ENCODE results near the gene TIFAB. TPM values are rescaled to one million over a fixed set of nuclear protein-coding genes. Genes with fewer than 3 reads are reported as not detected.
A peak's percentile ranks its signal among the peaks of the same experiment; 100 is the strongest.

Gene TIFAB
- total and polyA plus RNA-seq, 2 donors: 0.30 to 2.5 TPM

GRCh38 chr5:135426102-135427082 lies 25.8 kb downstream of the TIFAB start:
- Histone ChIP-seq H3K27me3 (ENCODE audit: control insufficient read depth in 2 of 2, insufficient read depth in 1 of 2, low read length in 1 of 2) (no peaks in the 10 kb centered on the region), H3K4me1 (ENCODE audit: control insufficient read depth in 2 of 2, insufficient read depth in 2 of 2, low read length in 2 of 2) (peaks cover 3 to 15% of the 10 kb centered on the region in 2 donors), H3K36me3 (ENCODE audit: control insufficient read depth in 2 of 2, insufficient read depth in 2 of 2, low read length in 1 of 2) (no peaks in the 10 kb centered on the region), H3K4me3 (ENCODE audit: low read length in 2 of 2) (no peak overlapping the region), H3K9me3 (ENCODE audit: control insufficient read depth in 2 of 2, insufficient read depth in 1 of 2, low read length in 1 of 2) (peaks cover 0 to 4% of the 10 kb centered on the region in 2 donors), H3K27ac (ENCODE audit: low read depth in 1 of 2, low read length in 1 of 2) (peak overlapping the region; percentile 40 to 70)
- 41% methylated on average over 7 of the region's 7 CpGs for WGBS
- DNase-seq (ENCODE audit: low read depth in 6 of 9, low spot score in 9 of 9): peak in 8 of 9 donors; percentile 18 to 77 (median 42)

- 6% methylated on average over 2 of the region's 2 CpGs for WGBS
- H3K27ac ChIP-seq (ENCODE audit: low read depth in 1 of 2, low read length in 1 of 2): peak overlapping the region in 1 of 2 donors; percentile 70
- H3K4me3 ChIP-seq (ENCODE audit: low read length in 2 of 2): no peak overlapping the region
- peaks cover 3 to 15% of the 10 kb centered on the region in 2 donors for H3K4me1 ChIP-seq (ENCODE audit: control insufficient read depth in 2 of 2, insufficient read depth in 2 of 2, low read length in 2 of 2)
- no peaks in the 10 kb centered on the region for H3K27me3 ChIP-seq (ENCODE audit: control insufficient read depth in 2 of 2, insufficient read depth in 1 of 2, low read length in 1 of 2)
- DNase-seq (ENCODE audit: low read depth in 6 of 9, low spot score in 9 of 9): peak in 1 of 9 donors; percentile 37
- peaks cover 0 to 4% of the 10 kb centered on the region in 2 donors for H3K9me3 ChIP-seq (ENCODE audit: control insufficient read depth in 2 of 2, insufficient read depth in 1 of 2, low read length in 1 of 2)
- H3K36me3 ChIP-seq (ENCODE audit: control insufficient read depth in 2 of 2, insufficient read depth in 2 of 2, low read length in 1 of 2): no peaks in the 10 kb centered on the region
Observed at GRCh38 chr5:135425641-135426040, 26.5 kb downstream of the TIFAB start.

GRCh38 chr5:135423846-135424168 lies 28.3 kb downstream of the TIFAB start:
- H3K4me3 ChIP-seq (ENCODE audit: low read length in 2 of 2): no peak overlapping the region
- H3K27me3 ChIP-seq (ENCODE audit: control insufficient read depth in 2 of 2, insufficient read depth in 1 of 2, low read length in 1 of 2): no peaks in the 10 kb centered on the region
- peaks cover 3 to 15% of the 10 kb centered on the region in 2 donors for H3K4me1 ChIP-seq (ENCODE audit: control insufficient read depth in 2 of 2, insufficient read depth in 2 of 2, low read length in 2 of 2)
- no peak for DNase-seq (ENCODE audit: low read depth in 6 of 9, low spot score in 9 of 9)
- no peak overlapping the region for H3K27ac ChIP-seq (ENCODE audit: low read depth in 1 of 2, low read length in 1 of 2)
- WGBS: 89% methylated on average over 1 of the region's 1 CpG
- H3K36me3 ChIP-seq (ENCODE audit: control insufficient read depth in 2 of 2, insufficient read depth in 2 of 2, low read length in 1 of 2): no peaks in the 10 kb centered on the region
- H3K9me3 ChIP-seq (ENCODE audit: control insufficient read depth in 2 of 2, insufficient read depth in 1 of 2, low read length in 1 of 2): peaks cover 0 to 4% of the 10 kb centered on the region in 2 donors

GRCh38 chr5:135423146-135423845 lies 28.9 kb downstream of the TIFAB start:
- Histone ChIP-seq H3K27me3 (ENCODE audit: control insufficient read depth in 2 of 2, insufficient read depth in 1 of 2, low read length in 1 of 2) (no peaks in the 10 kb centered on the region), H3K4me1 (ENCODE audit: control insufficient read depth in 2 of 2, insufficient read depth in 2 of 2, low read length in 2 of 2) (peaks cover 3 to 15% of the 10 kb centered on the region in 2 donors), H3K9me3 (ENCODE audit: control insufficient read depth in 2 of 2, insufficient read depth in 1 of 2, low read length in 1 of 2) (no peaks in the 10 kb centered on the region), H3K4me3 (ENCODE audit: low read length in 2 of 2) (no peak overlapping the region), H3K27ac (ENCODE audit: low read depth in 1 of 2, low read length in 1 of 2) (no peak overlapping the region), H3K36me3 (ENCODE audit: control insufficient read depth in 2 of 2, insufficient read depth in 2 of 2, low read length in 1 of 2) (no peaks in the 10 kb centered on the region)
- no peak for DNase-seq (ENCODE audit: low read depth in 6 of 9, low spot score in 9 of 9)
- 80% methylated on average over 7 of the region's 7 CpGs for WGBS

GRCh38 chr5:135422419-135422818 lies 29.7 kb downstream of the TIFAB start:
- Histone ChIP-seq H3K4me3 (ENCODE audit: low read length in 2 of 2) (no peak overlapping the region), H3K9me3 (ENCODE audit: control insufficient read depth in 2 of 2, insufficient read depth in 1 of 2, low read length in 1 of 2) (no peaks in the 10 kb centered on the region), H3K27me3 (ENCODE audit: control insufficient read depth in 2 of 2, insufficient read depth in 1 of 2, low read length in 1 of 2) (no peaks in the 10 kb centered on the region), H3K4me1 (ENCODE audit: control insufficient read depth in 2 of 2, insufficient read depth in 2 of 2, low read length in 2 of 2) (peaks cover 3 to 15% of the 10 kb centered on the region in 2 donors), H3K36me3 (ENCODE audit: control insufficient read depth in 2 of 2, insufficient read depth in 2 of 2, low read length in 1 of 2) (no peaks in the 10 kb centered on the region), H3K27ac (ENCODE audit: low read depth in 1 of 2, low read length in 1 of 2) (no peak overlapping the region)
- DNase-seq (ENCODE audit: low read depth in 6 of 9, low spot score in 9 of 9): no peak

GRCh38 chr5:135417083-135417482 lies 35.1 kb downstream of the TIFAB start:
- H3K4me3 ChIP-seq (ENCODE audit: low read length in 2 of 2): no peak overlapping the region
- H3K9me3 ChIP-seq (ENCODE audit: control insufficient read depth in 2 of 2, insufficient read depth in 1 of 2, low read length in 1 of 2): no peaks in the 10 kb centered on the region
- H3K4me1 ChIP-seq (ENCODE audit: control insufficient read depth in 2 of 2, insufficient read depth in 2 of 2, low read length in 2 of 2): no peaks in the 10 kb centered on the region
- no peaks in the 10 kb centered on the region for H3K27me3 ChIP-seq (ENCODE audit: control insufficient read depth in 2 of 2, insufficient read depth in 1 of 2, low read length in 1 of 2)
- no peak for DNase-seq (ENCODE audit: low read depth in 6 of 9, low spot score in 9 of 9)
- no peaks in the 10 kb centered on the region for H3K36me3 ChIP-seq (ENCODE audit: control insufficient read depth in 2 of 2, insufficient read depth in 2 of 2, low read length in 1 of 2)
- no peak overlapping the region for H3K27ac ChIP-seq (ENCODE audit: low read depth in 1 of 2, low read length in 1 of 2)

- WGBS: 99% methylated on average over 2 of the region's 2 CpGs
- no peak overlapping the region for H3K27ac ChIP-seq (ENCODE audit: low read depth in 1 of 2, low read length in 1 of 2)
- no peaks in the 10 kb centered on the region for H3K36me3 ChIP-seq (ENCODE audit: control insufficient read depth in 2 of 2, insufficient read depth in 2 of 2, low read length in 1 of 2)
- H3K9me3 ChIP-seq (ENCODE audit: control insufficient read depth in 2 of 2, insufficient read depth in 1 of 2, low read length in 1 of 2): no peaks in the 10 kb centered on the region
- no peak overlapping the region for H3K4me3 ChIP-seq (ENCODE audit: low read length in 2 of 2)
- no peak for DNase-seq (ENCODE audit: low read depth in 6 of 9, low spot score in 9 of 9)
- no peaks in the 10 kb centered on the region for H3K27me3 ChIP-seq (ENCODE audit: control insufficient read depth in 2 of 2, insufficient read depth in 1 of 2, low read length in 1 of 2)
- peaks cover under 1 to 4% of the 10 kb centered on the region in 2 donors for H3K4me1 ChIP-seq (ENCODE audit: control insufficient read depth in 2 of 2, insufficient read depth in 2 of 2, low read length in 2 of 2)
Observed at GRCh38 chr5:135405082-135405481, 47.1 kb downstream of the TIFAB start.

- H3K9me3 ChIP-seq (ENCODE audit: control insufficient read depth in 2 of 2, insufficient read depth in 1 of 2, low read length in 1 of 2): no peaks in the 10 kb centered on the region
- DNase-seq (ENCODE audit: low read depth in 6 of 9, low spot score in 9 of 9): no peak
- no peaks in the 10 kb centered on the region for H3K27me3 ChIP-seq (ENCODE audit: control insufficient read depth in 2 of 2, insufficient read depth in 1 of 2, low read length in 1 of 2)
Observed at GRCh38 chr5:135402031-135402430, 50.1 kb downstream of the TIFAB start.

GRCh38 chr5:135400866-135401265 lies 51.3 kb downstream of the TIFAB start:
- Histone ChIP-seq H3K27me3 (ENCODE audit: control insufficient read depth in 2 of 2, insufficient read depth in 1 of 2, low read length in 1 of 2) (no peaks in the 10 kb centered on the region), H3K4me1 (ENCODE audit: control insufficient read depth in 2 of 2, insufficient read depth in 2 of 2, low read length in 2 of 2) (peaks cover 21 to 30% of the 10 kb centered on the region in 2 donors), H3K27ac (ENCODE audit: low read depth in 1 of 2, low read length in 1 of 2) (no peak overlapping the region), H3K9me3 (ENCODE audit: control insufficient read depth in 2 of 2, insufficient read depth in 1 of 2, low read length in 1 of 2) (no peaks in the 10 kb centered on the region), H3K4me3 (ENCODE audit: low read length in 2 of 2) (no peak overlapping the region), H3K36me3 (ENCODE audit: control insufficient read depth in 2 of 2, insufficient read depth in 2 of 2, low read length in 1 of 2) (peaks cover 0 to 4% of the 10 kb centered on the region in 2 donors)
- no peak for DNase-seq (ENCODE audit: low read depth in 6 of 9, low spot score in 9 of 9)
- 81% methylated on average over 5 of the region's 5 CpGs for WGBS

More at GRCh38 chr5:135402031-135402430, 50.1 kb downstream of the TIFAB start:
- Histone ChIP-seq H3K4me1 (ENCODE audit: control insufficient read depth in 2 of 2, insufficient read depth in 2 of 2, low read length in 2 of 2) (peaks cover 15 to 18% of the 10 kb centered on the region in 2 donors), H3K27ac (ENCODE audit: low read depth in 1 of 2, low read length in 1 of 2) (no peak overlapping the region), H3K36me3 (ENCODE audit: control insufficient read depth in 2 of 2, insufficient read depth in 2 of 2, low read length in 1 of 2) (no peaks in the 10 kb centered on the region), H3K4me3 (ENCODE audit: low read length in 2 of 2) (no peak overlapping the region)
- 97% methylated on average over 2 of the region's 2 CpGs for WGBS

Data from thymus (tissue), 11 donors.